ENCODE results near the gene BPIFB2. TPM values are rescaled to one million over a fixed set of nuclear protein-coding genes. Genes with fewer than 3 reads are reported as not detected.

BPIFB2 gene
- total RNA-seq, 3 donors from 2014 or later = 0.98 to 1.0 TPM; not detected in 1

GRCh38 chr20:33013701-33014326 lies 6.3 kb downstream of the BPIFB2 start:
- Histone ChIP-seq H3K4me3 (no peak overlapping the region), H3K27me3 (peaks cover 0 to 18% of the 10 kb centered on the region in 2 donors), H3K27ac (no peak overlapping the region), H3K9me3 (no peaks in the 10 kb centered on the region), H3K4me1 (no peaks in the 10 kb centered on the region), H3K36me3 (no peaks in the 10 kb centered on the region)
- DNase-seq (ENCODE audit: low spot score in 2 of 2) = no peak
- TF ChIP-seq CTCF (IDR thresholded peaks at IDR 0.05) (no peak), POLR2AphosphoS5 (IDR thresholded peaks at IDR 0.05) (no peak), POLR2A (IDR thresholded peaks at IDR 0.05) (no peak)
- intact Hi-C loops (cut with DNase I; ENCODE audit: low total_unique reads) = no loop called here

- Histone ChIP-seq H3K36me3 (no peaks in the 10 kb centered on the region), H3K4me3 (no peak overlapping the region), H3K27ac (no peak overlapping the region), H3K4me1 (no peaks in the 10 kb centered on the region), H3K9me3 (no peaks in the 10 kb centered on the region), H3K27me3 (peaks cover 0 to 18% of the 10 kb centered on the region in 2 donors)
- intact Hi-C loops (cut with DNase I; ENCODE audit: low total_unique reads) = no loop called here
- TF ChIP-seq POLR2A (IDR thresholded peaks at IDR 0.05) (no peak), POLR2AphosphoS5 (IDR thresholded peaks at IDR 0.05) (no peak), CTCF (IDR thresholded peaks at IDR 0.05) (no peak)
- DNase-seq (ENCODE audit: low spot score in 2 of 2) = no peak
Measured at GRCh38 chr20:33014336-33015113, 7.0 kb downstream of the BPIFB2 start.

GRCh38 chr20:33015114-33015484 lies 7.6 kb downstream of the BPIFB2 start:
- Histone ChIP-seq H3K4me3 (no peak overlapping the region), H3K36me3 (no peaks in the 10 kb centered on the region), H3K4me1 (no peaks in the 10 kb centered on the region), H3K9me3 (no peaks in the 10 kb centered on the region), H3K27me3 (peaks cover 0 to 18% of the 10 kb centered on the region in 2 donors), H3K27ac (no peak overlapping the region)
- TF ChIP-seq CTCF (IDR thresholded peaks at IDR 0.05) (no peak), POLR2AphosphoS5 (IDR thresholded peaks at IDR 0.05) (no peak), POLR2A (IDR thresholded peaks at IDR 0.05) (no peak)
- no peak for DNase-seq (ENCODE audit: low spot score in 2 of 2)
- intact Hi-C loops (cut with DNase I; ENCODE audit: low total_unique reads) = no loop called here

GRCh38 chr20:33015700-33016580 lies 8.4 kb downstream of the BPIFB2 start:
- Histone ChIP-seq H3K4me1 (no peaks in the 10 kb centered on the region), H3K27me3 (peaks cover 0 to 18% of the 10 kb centered on the region in 2 donors), H3K27ac (no peak overlapping the region), H3K4me3 (no peak overlapping the region), H3K9me3 (no peaks in the 10 kb centered on the region), H3K36me3 (no peaks in the 10 kb centered on the region)
- TF ChIP-seq POLR2A (IDR thresholded peaks at IDR 0.05) = no peak
- TF ChIP-seq CTCF (IDR thresholded peaks at IDR 0.05) = no peak
- no peak for TF ChIP-seq POLR2AphosphoS5 (IDR thresholded peaks at IDR 0.05)
- no peak for DNase-seq (ENCODE audit: low spot score in 2 of 2)
- intact Hi-C loops (cut with DNase I; ENCODE audit: low total_unique reads) = no loop called here
